ENCODE measurements around the gene TPCN2. TPM values are rescaled to one million over a fixed set of nuclear protein-coding genes. Genes with fewer than 3 reads are reported as not detected.

The TPCN2 gene
- 5.4 and 6.0 TPM in 2 replicates for total RNA-seq

DNA sequence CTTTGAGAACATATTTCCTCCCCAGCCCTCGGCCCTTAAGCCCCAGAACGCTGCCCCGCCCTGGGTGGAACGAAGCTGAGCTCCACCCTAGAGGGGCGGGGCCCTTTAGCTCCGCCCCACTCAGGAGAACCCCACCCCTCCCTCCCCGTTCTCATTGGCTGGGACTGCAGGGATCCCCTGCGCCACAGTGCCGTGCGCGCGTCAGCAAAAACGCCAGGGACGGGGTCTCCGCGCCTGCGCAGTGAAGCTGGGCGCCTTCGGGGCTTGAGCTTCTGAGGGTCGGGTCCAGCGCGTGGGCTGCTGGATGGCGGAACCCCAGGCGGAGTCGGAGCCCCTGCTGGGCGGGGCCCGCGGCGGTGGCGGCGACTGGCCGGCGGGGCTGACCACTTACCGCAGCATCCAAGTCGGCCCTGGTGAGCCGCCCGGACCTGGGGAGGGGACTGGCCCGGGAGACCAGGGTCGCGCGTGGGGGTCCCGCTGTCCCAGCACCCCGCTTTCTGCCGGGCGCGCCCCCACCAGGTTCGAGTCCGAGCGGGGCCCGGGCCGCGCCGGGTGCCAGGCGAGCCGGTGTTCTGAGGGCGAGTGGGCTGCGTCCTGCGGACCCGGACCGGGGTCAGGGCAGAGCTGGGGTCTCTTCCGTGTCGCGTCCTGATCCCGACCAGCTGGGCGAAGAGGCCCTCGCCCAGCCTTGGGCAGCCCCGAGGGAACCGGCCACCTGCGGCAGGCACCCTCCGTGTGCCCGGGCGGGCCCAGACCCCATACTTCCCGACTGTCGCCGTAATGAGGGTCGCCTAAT lies at the start of gene TPCN2:
Gene TPCN2, plus strand, starts transcription at position 239 of the 796 bp plus-strand sequence. Its CDS starts 66 bp downstream, at position 305.

DNA sequence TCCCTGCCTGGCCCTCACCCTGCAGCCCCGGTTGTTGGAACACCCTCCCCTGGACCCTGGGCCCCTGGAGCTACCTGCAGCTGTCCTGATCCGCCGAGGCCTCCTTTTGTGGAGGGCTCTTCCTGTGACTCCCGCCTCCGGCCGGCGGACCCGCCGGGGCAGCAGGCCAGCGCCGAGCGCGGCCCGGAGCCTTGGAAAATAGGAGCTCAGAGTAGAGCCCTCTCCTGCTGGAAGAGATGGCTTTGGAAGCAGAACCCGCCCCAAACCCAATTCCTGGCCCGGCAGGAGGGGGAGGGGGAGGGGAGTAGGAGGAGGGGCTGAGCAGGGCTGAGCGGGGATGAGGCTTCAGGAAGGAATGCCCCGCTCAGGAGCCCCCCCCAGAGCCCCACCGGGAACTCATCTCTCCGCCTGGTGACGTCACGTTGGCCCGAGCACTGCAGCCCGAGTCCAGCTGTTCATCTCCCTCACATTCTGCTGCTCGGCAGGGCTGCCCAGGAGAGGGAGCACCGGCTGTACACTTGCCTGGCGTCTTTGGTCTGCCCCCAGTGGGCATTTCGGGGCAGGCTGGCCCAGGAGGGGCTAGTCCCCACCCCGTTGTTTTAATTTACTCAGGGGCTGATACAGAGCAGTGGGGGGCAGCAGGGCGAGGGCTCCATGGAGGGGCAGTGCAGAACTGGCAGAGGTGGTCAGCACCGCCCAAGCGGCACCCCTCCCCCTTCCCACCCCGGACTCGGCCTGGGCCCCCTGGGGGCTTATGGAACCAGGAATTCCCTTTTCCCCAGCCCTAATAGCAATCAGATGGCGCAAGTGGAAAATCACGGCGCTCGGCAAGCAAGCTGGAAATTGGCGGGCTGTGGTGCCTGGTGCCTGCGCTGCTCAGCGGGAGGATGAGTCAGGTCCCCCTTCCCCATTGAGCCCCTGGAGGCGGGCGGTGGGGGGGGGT lies 35.5 kb upstream of the TPCN2 start, which contains the start of gene MRGPRF:
Gene MRGPRF, minus strand, starts transcription at position 238 of the 943 bp plus-strand sequence. CDS start 3,345 bp downstream, outside the sequence.

GRCh38 chr11:69155302-69156234 lies 106.8 kb downstream of the TPCN2 start, which contains the start of gene SMIM38:
SMIM38 (plus strand) TSS chr11:69155935; CDS start chr11:69157847, 1,912 bp downstream.

Other genes with a start within 250 kb of the TPCN2 start
- gene CPT1A, start 207.0 kb upstream of the TPCN2 start, total RNA-seq = 18.1 and 32.5 TPM in 2 replicates
- gene MRPL21, start 145.1 kb upstream of the TPCN2 start, total RNA-seq = 45.9 and 47.3 TPM in 2 replicates
- 6.5 TPM in 2 replicates for gene IGHMBP2, start 145.0 kb upstream of the TPCN2 start, total RNA-seq
- not detected in 2 replicates for gene MRGPRD, start 67.9 kb upstream of the TPCN2 start, total RNA-seq
- gene MRGPRF, start 35.7 kb upstream of the TPCN2 start, total RNA-seq = 4.9 and 9.4 TPM in 2 replicates
- gene SMIM38, start 107.0 kb downstream of the TPCN2 start, total RNA-seq = not detected in 2 replicates
- gene MYEOV, start 245.2 kb downstream of the TPCN2 start, total RNA-seq = not detected in 2 replicates

Measured in cardiac atrium fibroblast (primary cell).